Measurements from ENCODE around the gene MYH6.

MYH6 gene

GRCh38 chr14:23375527-23376251 lies 32.4 kb downstream of the MYH6 start:
- no peak for DNase-seq

- no peak for DNase-seq
These were observed 35.0 kb downstream of the MYH6 start for GRCh38 chr14:23373041-23373440.

GRCh38 chr14:23372509-23372908 lies 35.6 kb downstream of the MYH6 start, which contains the start of gene IL25:
Gene IL25, plus strand, starts transcription at chr14:23372809.
- DNase-seq = no peak

DNA sequence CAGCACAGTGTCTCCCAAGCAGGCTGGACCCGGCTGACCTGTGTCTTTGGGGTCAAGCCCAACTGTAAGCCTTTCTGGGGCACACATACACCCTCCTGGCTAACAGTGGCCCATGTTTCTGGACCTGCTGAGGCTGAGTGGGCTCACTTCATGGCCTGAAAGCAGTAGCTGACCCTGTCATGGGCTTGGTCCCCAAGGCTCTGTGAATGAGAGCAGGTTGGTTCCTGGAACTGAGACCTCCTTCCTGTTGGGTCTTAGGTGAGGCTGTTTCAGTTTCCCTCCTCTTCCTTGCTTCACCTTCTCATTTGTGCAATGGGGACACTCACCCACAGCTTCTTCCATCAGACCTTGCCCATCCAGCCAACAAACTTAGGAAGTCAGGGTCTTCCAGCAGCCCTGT lies 36.2 kb downstream of the MYH6 start:
- DNase-seq = no peak

GRCh38 chr14:23370221-23370620 lies 37.9 kb downstream of the MYH6 start:
- DNase-seq = no peak

DNA sequence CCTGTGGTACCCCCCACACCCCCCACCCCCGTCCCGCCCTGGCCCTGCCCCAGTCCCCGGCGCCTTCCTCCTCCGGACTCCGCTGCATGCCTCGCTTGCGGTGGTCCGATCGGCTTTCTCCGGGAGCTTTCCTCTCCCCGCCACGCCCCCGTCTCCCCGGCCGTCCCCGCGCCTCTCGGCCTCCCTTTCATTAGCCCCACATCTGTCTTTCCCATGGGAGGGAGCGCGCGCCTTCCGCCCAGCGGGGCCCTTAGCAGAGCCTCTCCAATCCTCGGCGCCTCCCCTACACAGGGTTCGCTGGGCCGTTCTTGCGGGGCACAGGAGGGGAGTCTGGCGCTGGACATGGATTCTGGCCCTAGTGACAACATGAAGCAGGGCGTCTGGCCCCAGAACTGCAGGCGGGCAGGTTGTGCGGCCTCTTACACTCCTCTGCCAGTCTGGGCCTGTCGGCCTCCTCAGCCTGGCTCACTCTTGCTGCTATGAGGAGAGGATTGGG lies 41.6 kb downstream of the MYH6 start:
- no peak for DNase-seq

DNA sequence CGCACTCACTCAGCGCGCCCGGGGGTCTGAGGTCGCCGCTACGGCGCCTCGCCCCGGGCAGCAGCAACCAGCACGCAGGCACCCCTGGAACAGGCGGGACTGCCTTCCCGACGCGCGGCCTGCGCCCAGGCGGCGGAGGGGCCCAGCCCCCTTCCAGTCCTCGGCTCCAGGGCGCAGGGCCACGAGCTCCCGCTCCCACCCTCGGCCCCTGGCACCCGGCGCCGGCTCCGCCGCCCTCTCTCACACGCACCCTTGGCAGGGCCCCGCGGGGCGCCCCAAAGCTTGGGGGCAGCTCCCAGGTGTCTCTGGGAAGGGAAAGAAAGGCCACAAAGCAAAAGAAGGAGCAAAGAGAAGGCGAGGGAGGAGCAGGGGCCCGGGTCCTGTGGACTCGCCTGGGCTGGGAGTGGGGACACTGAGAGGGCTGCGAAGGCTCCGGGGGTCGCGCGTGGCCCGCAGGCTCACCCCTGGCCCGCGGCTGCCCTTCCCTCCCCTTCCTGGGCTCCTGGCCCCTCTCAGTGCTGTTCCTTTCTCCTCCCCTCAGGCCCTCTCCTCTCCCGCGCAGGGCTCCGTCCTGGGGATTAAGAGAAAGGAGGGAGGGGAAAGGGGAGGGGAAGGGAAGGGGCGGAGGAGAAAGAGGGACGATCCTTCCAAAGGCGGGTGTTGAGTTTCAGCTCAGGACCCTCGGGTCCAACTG lies 42.2 kb downstream of the MYH6 start:
- no peak for DNase-seq

DNA sequence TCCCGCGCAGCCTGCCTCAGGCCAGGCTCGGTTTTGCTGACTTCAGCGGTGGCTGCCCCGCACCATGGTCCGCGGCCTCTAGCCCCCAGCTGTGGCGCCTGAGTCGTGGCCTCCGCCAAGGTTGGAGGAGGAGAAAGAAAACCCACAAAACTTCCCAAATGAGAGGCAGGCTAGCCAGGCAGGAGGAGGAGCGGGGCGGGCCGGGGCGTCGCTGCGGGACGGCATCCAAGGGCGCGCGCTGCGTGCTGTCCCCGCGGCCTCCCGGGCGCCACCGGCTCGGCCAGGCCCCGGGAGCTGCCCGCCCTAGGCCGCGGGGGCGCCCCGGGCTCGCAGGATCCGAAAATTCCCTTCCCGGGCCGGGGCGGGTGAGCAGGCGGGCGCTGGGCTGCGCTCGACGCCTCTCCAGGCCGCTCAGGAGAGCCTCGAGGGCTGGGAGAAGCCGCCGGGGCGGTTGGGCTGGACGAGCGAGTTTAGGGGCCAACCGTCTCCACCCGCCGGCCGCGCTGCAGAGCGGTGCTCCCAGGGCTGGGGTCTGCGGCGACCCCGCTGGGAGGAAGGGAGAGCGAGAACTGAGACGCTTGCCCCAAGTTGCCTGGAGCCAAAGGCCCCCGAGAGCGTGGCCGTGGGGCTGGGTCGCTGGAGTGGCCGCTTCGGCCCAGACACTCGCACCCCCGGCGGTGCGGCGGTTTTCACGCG lies 42.9 kb downstream of the MYH6 start, which contains the start of gene EFS:
TSS of gene EFS (minus strand) at position 137 of the 696 bp plus-strand sequence. CDS start 147 bp downstream, outside the sequence.
- no peak for DNase-seq

- DNase-seq = no peak
These were observed 43.7 kb downstream of the MYH6 start for GRCh38 chr14:23364164-23365035.

DNA sequence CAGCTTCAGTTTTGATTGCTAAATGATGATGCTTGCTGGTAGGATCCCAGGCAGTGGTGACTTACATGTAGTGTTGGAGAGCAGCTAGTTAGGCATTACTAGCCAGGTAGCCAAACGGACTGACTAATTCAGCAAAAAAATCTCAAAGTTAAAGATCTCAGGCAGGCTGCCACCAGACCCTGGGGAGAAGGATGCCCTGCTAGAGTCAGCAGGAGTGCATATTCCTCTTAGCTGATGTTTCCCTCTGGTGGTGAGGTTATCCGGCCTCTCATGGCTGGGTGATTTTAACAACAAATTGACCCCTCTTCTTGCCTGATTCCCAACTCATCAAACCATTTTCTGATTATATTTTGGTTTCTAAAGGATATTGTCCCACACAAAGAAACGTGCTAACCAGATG lies 45.9 kb downstream of the MYH6 start:
- no peak for DNase-seq

DNA sequence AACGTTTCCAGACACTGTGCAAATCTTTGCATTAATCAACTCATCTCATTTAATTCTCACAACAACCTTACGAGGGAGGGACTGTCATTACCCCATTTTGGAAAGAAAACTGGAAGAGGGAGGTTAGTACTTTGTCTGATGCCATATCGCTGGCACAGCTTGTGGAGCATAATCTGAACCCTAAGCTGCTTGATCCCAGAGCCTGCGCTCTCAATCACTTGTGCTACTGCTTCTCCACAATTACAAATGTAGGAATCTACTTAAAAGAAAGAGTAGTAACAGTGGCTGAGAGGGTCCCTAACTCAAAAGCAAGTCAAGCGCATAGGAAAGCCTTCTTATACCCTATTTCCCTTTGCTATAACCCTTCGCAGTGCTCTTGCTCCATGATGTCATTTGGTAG lies 46.3 kb downstream of the MYH6 start:
- DNase-seq = no peak

GRCh38 chr14:23361320-23361719 lies 46.8 kb downstream of the MYH6 start:
- DNase-seq = no peak

GRCh38 chr14:23360496-23360895 lies 47.6 kb downstream of the MYH6 start:
- no peak for DNase-seq

DNA sequence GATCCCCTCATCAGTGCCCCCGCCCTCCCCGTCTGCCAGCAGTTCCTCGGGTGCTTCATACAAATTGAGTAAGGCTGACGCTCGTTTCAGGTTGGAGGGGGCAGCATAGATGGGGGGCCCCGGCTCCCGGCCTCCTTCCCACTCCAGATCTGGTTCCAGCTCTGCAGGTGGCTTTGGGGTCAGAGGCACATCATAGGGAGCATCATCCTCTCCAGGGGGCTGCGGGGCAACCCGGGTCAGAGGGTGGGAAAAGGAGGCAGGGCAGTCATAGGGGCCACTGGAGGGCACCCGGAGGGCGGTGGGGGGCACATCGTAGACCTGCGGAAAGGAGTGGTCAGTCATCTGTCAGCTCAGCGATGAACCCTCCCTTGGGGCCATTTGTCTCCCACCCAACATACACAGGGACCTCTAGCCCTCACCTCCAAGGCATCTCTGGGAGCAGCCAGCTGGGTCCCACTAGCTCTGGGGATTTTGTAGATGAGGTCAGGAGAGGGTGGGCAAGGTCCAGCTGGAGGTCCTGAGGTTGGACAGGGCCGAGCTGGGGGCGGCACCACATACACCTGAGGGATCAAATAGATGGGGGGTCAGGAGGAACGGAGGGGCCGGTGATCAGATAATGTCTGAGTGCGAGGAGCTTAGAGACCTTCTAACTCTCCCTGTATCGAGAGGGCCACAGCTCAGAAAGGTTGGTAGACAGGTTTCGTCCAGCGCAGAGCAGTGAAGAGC lies 48.2 kb downstream of the MYH6 start:
- no peak for DNase-seq

- DNase-seq = no peak
These were observed 48.9 kb downstream of the MYH6 start for GRCh38 chr14:23359167-23359626.

GRCh38 chr14:23358553-23359166 lies 49.4 kb downstream of the MYH6 start:
- DNase-seq = no peak

DNA sequence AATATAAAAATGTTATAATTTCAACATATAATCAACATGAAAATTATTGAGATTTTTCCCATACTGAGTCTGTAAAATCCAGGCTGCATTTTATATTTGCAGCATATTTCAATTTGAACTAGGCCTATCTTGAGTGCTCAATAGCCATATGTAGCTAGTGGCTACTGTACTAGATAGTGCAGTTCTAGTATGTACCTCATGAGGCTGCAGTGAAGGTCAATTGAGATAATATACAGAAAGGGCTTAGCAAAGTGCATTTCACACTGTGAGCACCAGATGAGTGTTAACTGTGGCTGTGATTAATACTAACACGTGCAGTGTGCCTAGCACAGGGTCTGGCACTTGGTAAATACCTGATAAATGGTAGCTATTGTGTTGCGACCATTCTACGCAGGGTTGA lies 50.0 kb downstream of the MYH6 start:
- DNase-seq = no peak

DNA sequence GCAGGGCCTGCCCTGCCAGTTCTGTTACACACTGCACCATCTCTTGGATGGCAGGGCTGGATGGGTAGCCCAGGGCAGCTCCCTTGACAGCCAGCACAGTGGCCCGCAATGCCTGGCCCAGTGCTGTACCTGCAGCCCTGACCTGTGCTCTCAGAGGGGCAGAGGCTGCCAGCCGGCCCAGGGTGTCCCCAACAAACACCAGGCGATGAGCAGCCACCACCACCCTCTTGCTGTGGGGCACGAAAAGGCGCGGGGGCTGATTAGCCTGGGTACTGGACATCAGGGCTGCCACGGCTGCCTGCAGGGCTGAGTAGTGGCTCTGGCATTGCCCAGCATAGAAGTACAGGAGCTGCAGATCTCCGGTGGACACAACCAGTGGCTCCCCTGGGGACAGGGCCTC lies 50.8 kb downstream of the MYH6 start:
- no peak for DNase-seq

DNA sequence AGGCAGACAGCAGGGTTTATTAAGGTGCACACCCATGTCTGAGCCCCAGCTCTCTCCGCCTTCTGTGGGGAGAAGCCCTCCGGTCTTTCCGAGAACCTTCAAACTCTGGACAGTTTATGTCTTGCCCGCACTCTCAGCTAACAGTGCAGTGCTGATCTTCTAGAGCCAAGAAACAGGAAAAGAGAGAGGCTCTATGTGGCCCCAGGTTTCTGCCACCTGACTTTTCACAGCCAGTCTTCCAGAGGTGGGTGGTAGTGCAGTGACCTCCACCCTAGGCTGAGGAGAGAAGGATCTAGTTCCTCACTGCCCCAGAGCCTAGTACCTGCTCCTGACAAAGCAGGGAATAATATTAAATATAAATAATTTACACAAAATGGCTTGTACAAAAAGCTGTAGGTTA lies 51.4 kb downstream of the MYH6 start:
- DNase-seq = no peak

DNA sequence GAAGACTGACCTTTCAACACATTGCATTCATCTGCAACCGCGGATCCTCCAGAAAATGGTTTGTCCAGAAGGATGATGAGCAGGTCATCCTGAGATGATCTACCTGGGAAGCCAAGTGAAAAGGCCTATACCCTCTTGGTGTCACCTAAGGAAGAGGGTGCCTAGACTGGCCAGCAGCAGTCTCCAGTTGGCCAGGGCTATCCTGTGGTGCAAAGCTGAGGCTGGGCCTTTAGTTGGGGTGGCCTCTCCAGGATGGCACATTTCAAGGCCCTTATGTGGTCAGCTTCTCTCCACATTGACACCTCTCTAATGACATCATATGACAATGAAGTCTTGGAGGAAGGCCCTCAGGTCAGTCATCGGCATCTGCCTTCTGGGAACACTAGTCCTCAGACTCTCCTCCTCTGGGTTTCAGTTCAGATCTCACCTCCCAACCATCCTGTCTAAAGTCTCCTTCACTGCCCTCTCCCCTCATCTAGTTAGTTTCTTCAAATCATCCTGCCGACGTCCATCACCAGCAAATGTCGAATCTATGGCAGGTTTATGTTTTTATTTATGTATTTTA lies 52.1 kb downstream of the MYH6 start:
- no peak for DNase-seq

GRCh38 chr14:23354990-23355389 lies 53.1 kb downstream of the MYH6 start:
- no peak for DNase-seq

All from NCI-H510A treated with DMSO at 0.1 percent for 48 hours (cell line).